ELF-1 (cell line): Measurements from ENCODE around the gene KIAA0513.
"Not testable (repeated sequence)": the region's sequence is repeated elsewhere in the genome, so short reads cannot be mapped to it uniquely, and the experiment has no call there.

Source experiments
- DNase-seq: peaks from one replicate; pipeline ENCODE4 v3.0.0-alpha.2; 2016; ENCODE audit warnings: low read depth, low spot score

Gene KIAA0513

DNA sequence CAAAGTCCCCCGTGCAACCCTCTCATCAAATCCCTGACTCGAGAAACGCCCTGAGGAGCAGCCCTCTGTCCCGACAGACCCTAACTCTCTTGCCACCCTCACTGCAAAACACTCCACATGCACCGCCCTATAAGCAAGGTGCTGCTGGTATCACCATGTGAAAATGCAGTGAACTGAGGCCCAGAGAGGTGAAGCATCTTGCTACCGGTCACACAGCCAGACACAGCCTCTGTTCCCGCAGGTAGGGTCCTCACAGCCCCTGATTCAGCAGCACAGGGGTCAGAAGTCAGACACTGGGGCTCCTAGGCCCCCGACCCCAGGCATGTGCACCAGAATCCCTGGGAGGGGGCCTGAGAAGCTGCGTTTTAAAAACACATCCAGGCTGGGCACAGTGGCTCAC, 83.6 kb downstream of the KIAA0513 start:
- DNase-seq: no peak

DNA sequence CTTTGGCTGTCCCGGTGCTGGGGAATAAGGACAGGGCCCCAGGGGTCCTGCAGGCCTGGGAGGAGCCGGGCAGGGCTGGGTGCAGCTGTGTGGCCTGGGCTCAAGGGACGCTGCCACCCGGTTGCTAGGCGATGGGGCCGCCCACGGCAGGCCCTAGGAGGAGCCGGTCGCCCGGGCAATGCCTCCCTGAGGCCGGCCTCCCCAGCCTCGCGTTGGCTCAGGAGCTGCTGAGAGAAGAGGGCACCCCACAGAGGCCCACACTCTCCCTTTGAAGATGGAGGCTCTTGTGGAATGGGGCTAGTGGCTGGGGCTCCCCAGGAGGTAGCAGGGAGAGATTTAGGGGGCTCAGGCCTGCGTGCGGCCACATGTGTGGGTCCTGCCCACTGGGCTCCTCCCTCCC, 84.8 kb downstream of the KIAA0513 start, which contains the start of gene CIBAR2:
Gene CIBAR2, minus strand, starts transcription at position 109 of the 400 bp plus-strand sequence. CDS start 120 bp downstream, outside the sequence.
- no peak for DNase-seq

DNA sequence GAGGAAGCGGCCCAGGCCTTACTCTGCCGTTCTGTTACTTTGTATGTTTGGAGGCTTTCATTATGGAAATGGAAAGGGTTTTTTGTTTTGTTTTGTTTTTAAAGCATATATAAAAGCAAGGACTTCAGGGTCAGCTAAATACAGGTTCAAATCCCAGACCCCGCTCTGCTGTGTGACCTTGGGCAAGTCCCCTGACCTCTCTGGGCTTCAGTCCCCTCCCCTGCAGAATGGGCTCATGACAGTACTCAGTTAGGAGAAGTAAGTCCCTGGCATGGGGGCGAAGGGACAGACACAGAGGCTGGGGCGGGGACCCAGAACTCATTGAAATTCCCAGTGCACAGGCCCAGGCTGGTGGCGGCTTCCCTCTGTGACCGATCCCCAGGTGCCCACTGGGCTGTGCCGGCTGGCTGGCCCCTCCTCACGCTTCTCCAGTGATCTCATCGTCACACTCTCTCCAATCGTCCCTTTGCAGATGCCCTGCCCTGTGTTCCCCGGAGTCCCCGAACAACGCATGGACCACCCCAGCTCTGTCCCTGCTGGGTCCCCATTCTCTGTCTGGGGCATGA, 85.7 kb downstream of the KIAA0513 start:
- no peak for DNase-seq

DNA sequence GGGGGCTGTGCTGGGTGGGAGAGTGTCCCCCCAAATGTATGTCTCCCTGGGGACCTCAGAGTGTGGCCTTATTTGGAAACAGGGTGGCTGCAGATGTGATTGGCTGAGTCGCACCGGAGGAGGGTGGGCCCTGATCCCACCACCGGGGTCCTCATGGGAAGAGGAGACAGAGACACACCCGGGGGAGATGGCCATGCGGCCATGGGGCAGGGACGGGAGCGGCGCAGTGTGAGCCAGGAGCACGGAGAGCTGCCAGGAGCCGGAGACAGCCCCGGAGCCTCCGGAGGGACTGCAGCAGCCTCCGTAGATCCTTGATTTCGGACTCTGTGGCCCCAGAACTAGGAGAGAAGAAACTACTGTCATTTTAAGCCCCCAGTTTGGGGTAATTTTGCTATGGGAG, 86.3 kb downstream of the KIAA0513 start:
- DNase-seq: no peak

DNA sequence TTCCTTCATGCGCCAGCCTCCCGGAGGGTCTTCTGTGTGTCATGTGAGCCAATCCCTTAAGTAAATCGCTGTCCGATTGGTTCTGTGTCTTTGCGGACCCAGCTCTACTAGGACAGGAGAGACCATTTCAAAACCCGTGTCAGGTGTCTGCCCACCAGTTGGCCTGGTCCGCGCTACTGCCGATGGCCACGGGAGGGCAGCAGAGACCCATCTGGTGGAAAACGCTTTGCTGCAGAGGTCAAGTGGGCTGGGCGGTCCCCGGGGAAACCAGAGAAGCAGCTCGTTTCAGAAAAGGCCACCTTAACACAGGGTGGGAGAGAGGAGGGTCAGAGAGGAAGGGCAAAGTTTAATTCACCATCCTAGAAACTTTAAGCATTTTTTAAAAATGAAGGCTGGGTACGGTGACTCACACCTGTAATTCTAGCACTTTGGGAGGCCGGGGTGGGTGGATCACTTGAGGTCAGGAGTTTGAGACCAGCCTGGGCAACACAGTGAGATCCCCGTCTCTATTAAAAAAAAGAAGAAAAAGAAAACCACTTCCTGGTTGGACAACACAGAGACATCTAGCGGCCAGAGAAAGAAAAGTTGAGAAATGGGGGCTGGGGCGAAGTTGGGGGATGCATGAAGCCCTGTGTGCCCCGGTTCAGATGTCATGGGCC, 87.4 kb downstream of the KIAA0513 start:
- DNase-seq: peak; percentile 97

DNA sequence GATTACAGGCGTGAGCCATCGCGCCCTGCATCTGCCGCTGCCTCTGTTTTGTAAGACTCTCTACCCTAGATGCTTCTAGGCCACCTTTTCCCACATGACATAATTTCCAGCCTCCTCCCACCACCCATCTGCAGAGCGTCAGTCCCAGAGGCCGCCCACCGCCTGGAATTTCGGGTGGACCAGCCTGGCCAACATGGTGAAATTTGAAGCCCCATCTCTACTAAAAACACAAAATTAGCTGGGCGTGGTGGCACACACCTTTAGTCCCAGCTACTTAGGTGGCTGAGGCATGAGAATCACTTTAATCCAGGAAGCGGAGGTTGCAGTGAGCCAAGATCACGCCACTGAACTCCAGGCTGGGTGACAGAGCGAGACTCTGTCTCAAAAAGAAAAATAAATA, 89.8 kb downstream of the KIAA0513 start:
- DNase-seq: no peak

DNA sequence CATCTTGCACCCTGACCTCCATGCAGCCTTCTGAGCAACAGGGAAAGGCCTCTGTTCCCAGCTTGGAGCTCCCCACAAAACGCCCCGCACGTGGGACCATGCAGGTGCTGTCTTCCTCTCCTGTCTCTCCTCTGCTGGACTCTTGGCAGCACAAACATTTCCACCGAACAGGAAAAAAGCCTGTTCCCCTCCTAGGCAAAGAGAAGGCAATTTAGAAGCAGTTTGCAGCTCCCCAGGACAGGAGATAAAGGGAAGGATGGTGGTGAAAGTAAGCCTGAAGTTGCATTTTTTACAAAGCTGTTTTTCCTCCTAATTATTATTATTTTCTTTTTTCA, 92.4 kb downstream of the KIAA0513 start:
- DNase-seq: no peak

DNA sequence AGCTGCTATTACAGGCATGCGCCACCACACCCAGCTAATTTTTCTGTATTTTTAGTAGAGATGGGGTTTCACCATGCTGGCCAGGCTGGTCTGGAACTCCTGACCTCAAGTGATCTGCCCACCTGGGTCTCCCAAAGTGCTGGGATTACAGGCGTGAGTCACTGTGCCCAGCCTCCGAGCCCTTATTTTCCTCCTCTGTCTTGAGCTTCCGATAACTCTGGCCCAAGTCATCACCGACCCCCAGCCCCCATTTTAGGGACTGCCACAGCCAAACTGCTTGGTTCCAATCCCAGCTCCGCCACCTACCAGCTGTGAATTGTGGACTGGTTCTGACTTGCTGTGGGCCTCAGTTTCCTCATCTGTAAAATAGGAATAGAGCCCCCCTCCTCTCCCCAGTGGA, 95.8 kb downstream of the KIAA0513 start:
- not testable (repeated sequence) for DNase-seq

DNA sequence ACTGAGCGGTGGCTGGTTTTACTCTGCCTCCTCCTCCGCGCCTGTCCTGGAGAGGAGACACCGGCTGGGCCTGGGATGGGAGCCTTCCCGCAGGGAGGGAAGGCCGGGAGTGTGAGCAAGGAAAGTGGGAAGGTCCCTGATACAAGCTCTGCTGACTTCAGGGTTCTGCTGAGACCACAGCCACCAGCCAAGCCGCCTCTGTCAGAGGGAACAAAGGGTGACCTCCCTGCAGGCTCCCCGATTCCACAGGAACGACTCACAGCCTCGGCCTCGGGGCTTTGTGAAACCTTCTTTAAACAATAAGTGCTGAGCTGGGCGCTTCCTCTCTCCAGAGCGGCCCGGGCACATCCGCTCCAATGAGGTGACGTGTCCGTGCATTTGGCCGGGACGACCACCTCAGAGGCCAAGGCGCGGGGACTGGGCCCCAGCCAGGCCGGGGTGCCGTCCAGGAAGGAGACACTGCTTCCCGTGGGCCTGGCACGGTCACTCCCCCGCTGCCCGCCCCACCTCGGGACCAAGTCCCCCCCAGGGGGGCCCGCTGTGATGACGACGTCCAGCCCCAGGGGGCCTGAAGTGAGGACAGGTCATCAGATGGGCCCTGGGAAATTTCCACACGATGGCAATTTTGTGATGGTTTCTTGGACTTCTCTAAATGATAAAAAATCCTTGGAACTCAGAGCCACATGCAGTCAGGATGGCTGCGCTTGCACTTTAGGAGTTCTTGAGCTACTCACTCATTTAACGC, 96.5 kb downstream of the KIAA0513 start:
- DNase-seq: peak; percentile 69

DNA sequence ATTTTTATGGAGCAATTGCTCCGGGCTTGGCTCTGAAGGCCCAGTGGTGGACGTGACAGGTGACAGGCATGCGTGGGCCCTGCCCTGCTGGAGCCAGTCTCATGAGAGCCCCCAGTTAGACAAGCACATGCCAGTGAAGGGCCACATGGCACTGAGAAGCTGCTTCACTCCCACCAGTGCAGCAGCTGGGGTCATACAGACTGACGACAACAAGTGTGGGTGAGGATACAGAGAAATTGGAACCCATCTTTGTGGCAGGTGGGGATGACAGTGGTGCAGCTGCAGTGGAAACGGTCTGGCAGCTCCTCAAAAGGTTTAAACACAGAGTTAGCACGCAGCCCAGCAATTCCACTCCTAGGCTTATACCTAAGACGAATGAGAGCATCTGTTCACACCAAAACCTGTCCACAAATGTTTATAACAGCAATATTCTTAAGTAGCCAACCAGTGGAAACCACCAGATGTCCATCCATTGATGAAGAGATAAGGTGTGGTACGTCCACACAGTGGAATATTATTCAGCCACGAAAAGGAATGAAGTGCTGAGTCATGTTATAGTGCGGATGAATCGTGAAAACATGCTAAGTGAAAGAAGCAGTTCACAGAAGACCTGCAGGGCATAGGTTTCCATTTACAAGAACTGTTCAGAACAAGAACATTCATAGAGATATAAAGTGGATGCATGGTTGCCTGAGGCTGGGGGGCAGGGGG, 97.2 kb downstream of the KIAA0513 start:
- no peak for DNase-seq

DNA sequence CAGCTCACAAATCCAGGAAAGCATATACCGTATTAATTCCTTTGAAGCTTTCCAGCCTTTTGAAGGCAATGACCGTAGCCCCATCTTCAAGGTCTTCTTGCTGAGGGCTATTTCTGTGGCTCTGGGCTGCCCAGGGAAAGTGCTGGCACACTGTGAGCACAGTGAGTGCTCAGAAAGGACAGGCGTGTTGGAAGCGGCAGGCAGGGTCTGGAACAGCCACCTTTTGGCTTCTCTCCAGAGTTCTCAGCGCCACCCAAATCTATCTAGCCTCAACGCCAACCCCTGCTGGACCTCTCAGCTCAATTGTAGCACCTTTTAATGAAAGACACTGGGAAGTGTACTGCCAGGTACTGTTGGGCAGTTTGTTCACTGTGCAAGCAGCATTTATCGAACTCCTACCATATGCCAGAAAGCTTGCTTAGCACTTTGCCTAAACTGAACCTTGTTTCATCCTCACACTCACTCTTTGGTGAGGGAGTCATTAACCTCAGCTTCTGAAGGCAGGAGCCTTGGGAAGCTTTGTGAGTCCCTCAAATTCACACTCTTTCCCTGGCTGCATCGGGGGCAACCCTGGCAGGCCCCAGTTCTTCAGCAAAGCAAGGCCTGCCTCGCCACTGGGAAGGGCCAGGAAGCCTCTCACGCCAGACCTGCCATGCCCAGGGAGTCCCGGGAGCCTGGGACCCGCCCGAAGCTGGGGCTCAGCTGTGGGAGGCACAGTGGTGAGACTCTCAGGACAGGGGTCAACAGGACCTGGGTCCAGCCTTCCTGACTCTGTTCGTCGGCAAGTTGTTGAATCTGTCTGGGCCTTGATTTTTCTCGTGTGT, 98.2 kb downstream of the KIAA0513 start:
- no peak for DNase-seq

DNA sequence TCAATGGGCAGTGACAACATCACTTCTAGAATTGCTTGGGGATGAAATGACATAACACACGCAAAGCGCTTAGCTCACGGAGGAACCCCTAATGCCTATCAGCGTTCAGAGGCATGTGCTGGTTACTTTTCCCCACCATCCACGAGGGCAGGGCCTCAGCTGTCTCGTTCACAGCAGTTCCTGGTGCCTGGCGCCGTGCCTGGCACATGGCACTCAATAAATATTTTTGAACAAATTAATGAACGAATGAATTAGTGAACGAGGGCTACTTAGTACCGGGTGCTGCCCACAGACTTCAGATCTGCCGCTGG, 98.8 kb downstream of the KIAA0513 start:
- no peak for DNase-seq

DNA sequence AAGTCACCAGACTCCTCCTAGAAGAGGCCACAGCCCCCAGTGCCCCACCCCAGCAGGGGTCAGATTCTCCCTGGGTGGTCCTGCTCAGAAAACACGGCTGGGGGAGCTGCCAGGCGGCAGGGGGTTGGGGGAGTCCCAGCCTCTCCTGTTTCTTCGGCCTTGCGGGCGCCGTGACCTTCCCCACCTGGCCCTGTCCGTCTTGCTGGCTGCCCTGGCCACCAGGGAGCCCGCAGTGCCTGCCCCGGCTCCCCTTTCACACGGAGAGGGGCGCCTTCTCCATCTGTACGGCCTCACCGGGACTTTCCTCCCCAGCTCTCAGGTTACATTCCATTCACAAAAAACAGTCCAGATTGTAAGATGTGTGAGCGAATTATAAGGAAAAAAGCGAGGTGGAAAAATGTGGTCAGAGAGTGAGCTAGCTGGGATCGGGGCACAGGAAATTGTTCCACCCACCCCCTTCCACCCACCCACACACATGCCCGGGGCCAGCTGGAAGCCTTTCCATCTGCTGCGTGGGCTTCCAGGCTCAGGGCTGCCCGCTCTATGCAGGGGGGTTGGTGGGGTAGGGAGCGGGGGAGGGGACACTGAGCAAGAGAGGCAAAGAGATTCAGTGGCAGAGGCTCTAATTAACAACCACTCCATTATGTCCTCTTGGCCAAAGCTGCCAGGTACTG, 99.2 kb downstream of the KIAA0513 start:
- DNase-seq: peak; percentile 58

DNA sequence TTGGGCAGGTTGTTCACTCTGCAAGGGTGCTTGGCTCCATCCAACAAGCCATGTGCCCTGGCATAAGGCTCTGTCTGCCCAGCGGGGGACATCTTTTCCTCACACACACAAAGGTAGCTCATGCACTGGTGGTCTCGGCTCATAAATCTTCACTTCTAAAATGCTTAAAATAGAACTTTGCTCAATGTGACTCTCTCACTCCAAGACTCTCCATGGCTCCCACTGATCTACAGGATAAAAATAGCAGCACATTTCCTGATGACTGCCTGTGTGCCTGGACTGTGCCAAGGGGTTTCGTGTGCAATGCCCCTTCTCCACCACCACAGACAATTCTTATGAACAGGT, 99.8 kb downstream of the KIAA0513 start:
- DNase-seq: no peak

DNA sequence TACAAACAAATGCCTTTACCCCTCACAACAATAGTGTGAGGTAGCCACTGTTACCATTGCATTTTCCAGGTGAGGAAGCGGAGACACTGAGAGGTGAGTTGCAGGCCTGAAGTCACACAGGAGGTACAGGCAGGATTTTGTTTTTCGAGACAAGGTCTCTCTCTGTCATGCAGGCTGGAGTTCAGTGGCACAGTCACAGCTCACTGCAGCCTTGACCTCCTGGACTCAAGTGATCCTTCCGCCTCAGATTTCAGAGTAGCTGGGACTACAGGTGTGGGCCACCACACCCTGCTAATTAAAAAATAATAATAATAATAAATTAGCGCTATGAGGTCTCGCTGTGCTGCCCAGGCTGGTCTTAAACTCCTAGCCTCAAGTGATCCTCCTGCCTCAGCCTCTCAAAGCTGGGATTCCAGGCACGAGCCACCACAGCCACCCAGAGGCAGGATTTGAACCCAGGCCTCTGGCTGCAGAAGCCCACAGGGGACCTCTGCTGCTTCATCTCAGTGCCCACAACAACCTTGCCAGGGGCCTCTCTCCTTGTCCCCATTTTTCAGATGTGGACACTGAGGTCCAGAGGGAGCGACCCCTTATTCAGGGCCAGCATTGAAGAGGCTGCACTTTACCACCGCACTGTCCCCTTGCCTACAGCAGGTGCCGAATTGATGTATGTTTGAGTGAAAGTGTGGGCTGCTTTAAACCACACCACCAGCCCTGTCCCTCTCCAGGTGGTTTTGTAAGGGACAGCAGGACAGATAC, 100.7 kb downstream of the KIAA0513 start:
- DNase-seq: no peak

DNA sequence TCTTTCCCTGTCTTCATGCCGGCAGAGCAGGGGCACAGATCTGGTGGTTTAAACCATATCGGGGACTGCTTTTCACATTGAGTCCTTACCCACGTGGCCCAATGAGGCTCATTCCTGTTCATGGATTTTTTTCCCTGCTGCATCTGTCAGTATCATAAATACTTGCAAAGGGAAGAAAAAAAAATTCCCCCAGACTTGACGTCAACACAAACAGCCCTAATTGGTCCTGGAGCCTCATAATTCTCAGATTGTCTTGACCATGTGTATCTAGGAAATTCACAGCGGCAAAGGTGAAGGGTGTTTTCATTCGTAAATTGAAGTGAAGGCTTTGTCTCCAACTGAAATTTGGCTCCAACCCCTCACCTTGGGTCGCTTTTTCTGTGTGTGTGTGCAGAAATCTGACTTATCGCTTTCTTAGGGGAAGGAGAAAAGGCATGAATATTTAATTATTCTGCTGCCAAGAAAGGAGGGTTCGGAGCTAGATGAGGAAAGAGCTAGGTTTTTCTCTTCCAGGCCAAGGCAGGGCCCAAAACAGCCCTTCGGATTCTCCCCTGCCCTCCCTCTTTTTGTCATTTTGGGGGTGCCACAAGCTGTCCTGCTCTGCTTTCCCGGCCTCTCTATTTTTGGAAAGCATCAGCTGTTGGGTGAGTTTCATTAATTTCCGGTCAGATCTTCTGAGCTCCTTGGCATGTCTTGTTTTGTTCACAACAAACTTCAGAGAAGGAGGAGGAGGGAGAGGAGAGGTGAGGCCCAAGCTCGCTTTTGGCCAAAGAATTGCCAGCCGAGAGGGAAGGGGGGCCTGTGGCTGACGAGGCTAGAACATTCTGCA, 102.5 kb downstream of the KIAA0513 start:
- no peak for DNase-seq

DNA sequence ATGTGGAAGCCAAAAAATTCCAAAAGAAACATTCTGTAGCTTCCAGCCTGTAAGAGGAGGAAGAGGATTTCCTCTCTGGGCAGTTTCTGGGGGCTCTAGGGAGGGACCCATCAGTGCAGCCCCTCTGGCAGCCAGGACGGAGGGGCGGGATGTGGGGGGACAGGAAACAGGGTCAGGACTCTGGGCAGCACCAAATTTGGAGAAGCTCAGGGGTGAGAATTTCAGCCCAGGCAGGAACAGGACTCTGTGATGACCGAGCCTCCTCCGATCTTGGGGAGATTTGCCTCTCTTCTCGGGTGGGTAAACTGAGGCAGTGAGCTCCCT, 103.1 kb downstream of the KIAA0513 start:
- DNase-seq: no peak

DNA sequence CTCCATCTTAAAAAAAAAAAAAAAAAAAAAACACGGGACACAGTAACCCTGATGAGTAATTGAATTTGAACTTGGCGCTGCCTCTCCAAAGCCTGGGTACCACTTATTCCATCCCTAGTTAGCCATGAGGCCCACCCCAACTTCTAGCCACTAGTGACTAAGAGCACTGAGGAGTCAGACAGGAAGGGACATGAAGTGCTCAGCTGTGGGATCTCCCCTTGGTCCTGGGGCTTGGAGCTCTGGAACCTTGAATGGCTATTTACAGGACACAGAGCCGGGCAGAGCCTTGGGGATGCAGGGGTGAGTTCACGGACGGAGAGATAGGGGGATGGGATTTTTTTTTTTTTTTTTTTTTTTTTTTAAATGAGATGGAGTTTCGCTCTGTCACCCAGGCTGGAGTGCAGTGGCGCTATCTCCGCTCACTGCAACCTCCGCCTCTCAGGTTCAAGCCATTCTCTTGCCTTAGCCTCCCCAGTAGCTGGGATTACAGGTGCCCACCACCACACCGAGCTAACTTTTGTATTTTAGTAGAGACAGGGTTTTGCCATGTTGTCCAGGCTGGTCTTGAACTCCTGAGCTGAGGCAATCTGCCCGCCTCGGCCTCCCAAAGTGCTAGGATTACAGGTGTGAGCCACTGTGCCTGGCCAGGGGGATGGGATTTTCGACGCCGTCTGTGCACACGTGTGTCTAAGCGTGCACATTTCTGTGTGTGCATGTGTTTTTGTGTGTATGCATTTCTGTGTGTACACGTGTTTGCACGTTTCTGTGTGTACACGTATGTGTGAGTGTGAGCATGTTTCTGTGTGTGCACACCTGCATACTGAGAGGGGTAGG, 105.1 kb downstream of the KIAA0513 start:
- DNase-seq: no peak

DNA sequence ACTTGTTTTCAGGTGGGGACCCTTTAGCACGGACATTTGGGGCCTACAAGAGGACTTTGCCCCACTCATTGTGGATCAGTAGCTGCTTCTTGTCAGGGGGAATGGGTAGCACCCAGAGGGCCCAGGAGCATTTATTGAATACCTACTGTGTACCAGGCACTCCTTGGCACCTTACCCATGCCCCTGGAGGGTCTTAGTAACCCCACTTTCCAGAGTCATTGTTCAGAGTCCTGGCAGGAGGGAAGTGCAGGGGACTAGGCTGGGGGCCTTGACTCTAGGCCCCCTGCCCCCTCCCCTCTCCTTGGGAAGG, 105.7 kb downstream of the KIAA0513 start:
- DNase-seq: no peak
